HEK293 (cell line): ENCODE results near the gene DST.

ENCODE experiments used
- CTCF ChIA-PET: fragments of 350-600 bp; formaldehyde crosslinking; extraction: SDS; loops from one replicate; lab custom pipeline; 2021; ENCODE audit warnings: antibody characterized with exemption; lab: Yijun Ruan, JAX
- POLR2A ChIA-PET: fragments of 300-600 bp; formaldehyde crosslinking; extraction: SDS; loops from one replicate; lab custom pipeline; 2020; ENCODE audit warnings: antibody characterized with exemption, inconsistent platforms; lab: Yijun Ruan, JAX
- H3K27ac ChIP-seq: fragments of 200-500 bp; sonication (Bioruptor generic); 2 replicates; pipeline ENCODE4 v1.5.1; 2014; ENCODE audit warnings: low read depth, low read length, control low read depth, inconsistent platforms; ENCODE audit errors: extremely low read depth
- H3K36me3 ChIP-seq, 2 experiments: fragments of 200-500 bp in 1 of 2; sonication (Bioruptor generic) in 1 of 2; 1 replicate in 1 of 2; 2 replicates in 1 of 2; pipeline ENCODE4 v1.5.1; 2014 to 2017; ENCODE audit warnings: inconsistent platforms in 2 of 2, low read length in 2 of 2; ENCODE audit not compliant: control insufficient read depth in 2 of 2, insufficient read depth in 1 of 2
- H3K4me1 ChIP-seq: fragments of 200-500 bp; sonication (Bioruptor generic); 2 replicates; pipeline ENCODE4 v1.5.1; 2014; ENCODE audit warnings: mild to moderate bottlenecking, low read length, inconsistent platforms; ENCODE audit not compliant: control insufficient read depth, insufficient read depth
- H3K4me3 ChIP-seq: 2 replicates; pipeline ENCODE4 v1.5.1; 2011; ENCODE audit warnings: low read depth, mild to moderate bottlenecking, control low read depth, low read length, moderate library complexity
- H3K9me3 ChIP-seq: fragments of 200-500 bp; sonication (Bioruptor generic); 2 replicates; pipeline ENCODE4 v1.5.1; 2014; ENCODE audit warnings: low read depth, low read length, inconsistent platforms; ENCODE audit not compliant: control insufficient read depth, insufficient read depth
- GLI2 ChIP-seq: fragments of 450-650 bp; formaldehyde crosslinking; IDR thresholded peaks from 2 replicates; pipeline ENCODE4; 2017; ENCODE audit warnings: missing biosample characterization, missing genetic modification characterization, low read depth, borderline replicate concordance
- HOXD13 ChIP-seq: sonication (generic); formaldehyde crosslinking; IDR thresholded peaks from 2 replicates; pipeline ENCODE4 v1.8.0; 2022; ENCODE audit warnings: missing genetic modification reagents, borderline replicate concordance
- MEIS1 ChIP-seq: sonication (generic); formaldehyde crosslinking; IDR thresholded peaks from 2 replicates; pipeline ENCODE4 v1.8.1; 2022; ENCODE audit warnings: missing genetic modification reagents, mild to moderate bottlenecking, borderline replicate concordance
- PRDM4 ChIP-seq: fragments of 450-650 bp; formaldehyde crosslinking; IDR thresholded peaks from 2 replicates; pipeline ENCODE4 v1.5.1; 2017; ENCODE audit warnings: missing biosample characterization, missing genetic modification characterization
- ZNF10 ChIP-seq: fragments of 450-650 bp; formaldehyde crosslinking; IDR thresholded peaks from 2 replicates; pipeline ENCODE4 v1.5.1; 2017; ENCODE audit warnings: missing biosample characterization, missing genetic modification characterization
- ZNF146 ChIP-seq: fragments of 450-650 bp; formaldehyde crosslinking; IDR thresholded peaks from 2 replicates; pipeline ENCODE4 v1.5.1; 2016; ENCODE audit warnings: missing biosample characterization, missing genetic modification characterization
- ZNF18 ChIP-seq: fragments of 450-650 bp; formaldehyde crosslinking; IDR thresholded peaks from 2 replicates; pipeline ENCODE4 v1.5.1; 2016; ENCODE audit warnings: missing biosample characterization, missing genetic modification characterization
- ZNF24 ChIP-seq: fragments of 450-650 bp; formaldehyde crosslinking; IDR thresholded peaks from 2 replicates; pipeline ENCODE4 v1.5.1; 2016; ENCODE audit warnings: missing biosample characterization, missing genetic modification characterization
- ZNF280C ChIP-seq: fragments of 450-650 bp; formaldehyde crosslinking; IDR thresholded peaks from 2 replicates; pipeline ENCODE4 v1.5.1; 2016; ENCODE audit warnings: missing biosample characterization, missing genetic modification characterization
- ZNF311 ChIP-seq: fragments of 450-650 bp; formaldehyde crosslinking; IDR thresholded peaks from 2 replicates; pipeline ENCODE4 v1.5.1; 2017; ENCODE audit warnings: missing biosample characterization, missing genetic modification characterization, borderline replicate concordance
- ZNF404 ChIP-seq: fragments of 450-650 bp; formaldehyde crosslinking; IDR thresholded peaks from 2 replicates; pipeline ENCODE4 v1.5.1; 2017; ENCODE audit warnings: missing biosample characterization, missing genetic modification characterization
- ZNF473 ChIP-seq: fragments of 450-650 bp; formaldehyde crosslinking; IDR thresholded peaks from 2 replicates; pipeline ENCODE4 v1.5.1; 2017; ENCODE audit warnings: missing biosample characterization, missing genetic modification characterization
- ZNF560 ChIP-seq: fragments of 450-650 bp; formaldehyde crosslinking; IDR thresholded peaks from 2 replicates; pipeline ENCODE4 v1.5.1; 2017; ENCODE audit warnings: missing biosample characterization, missing genetic modification characterization, borderline replicate concordance
- ZNF571 ChIP-seq: fragments of 450-650 bp; formaldehyde crosslinking; IDR thresholded peaks from 2 replicates; pipeline ENCODE4 v1.5.0; 2017; ENCODE audit warnings: missing biosample characterization, missing genetic modification characterization
- ZNF580 ChIP-seq: fragments of 450-650 bp; formaldehyde crosslinking; IDR thresholded peaks from 2 replicates; pipeline ENCODE4 v1.5.1; 2016; ENCODE audit warnings: missing biosample characterization, missing genetic modification characterization
- ZNF600 ChIP-seq: fragments of 450-650 bp; formaldehyde crosslinking; IDR thresholded peaks from 2 replicates; pipeline ENCODE4 v1.5.1; 2016; ENCODE audit warnings: missing biosample characterization, missing genetic modification characterization
- ZNF677 ChIP-seq: fragments of 450-650 bp; IDR thresholded peaks from 2 replicates; pipeline ENCODE4 v1.5.0; 2018; ENCODE audit warnings: missing biosample characterization, mild to moderate bottlenecking, missing genetic modification characterization, moderate library complexity
- ZNF791 ChIP-seq: fragments of 450-650 bp; formaldehyde crosslinking; IDR thresholded peaks from 2 replicates; pipeline ENCODE4 v1.5.1; 2016; ENCODE audit warnings: missing biosample characterization, missing genetic modification characterization
- ZNF843 ChIP-seq: fragments of 450-650 bp; formaldehyde crosslinking; IDR thresholded peaks from 2 replicates; pipeline ENCODE4 v1.5.1; 2016; ENCODE audit warnings: missing biosample characterization, missing genetic modification characterization
- ZSCAN30 ChIP-seq: fragments of 450-650 bp; IDR thresholded peaks from 2 replicates; pipeline ENCODE4 v1.5.1; 2018; ENCODE audit warnings: missing biosample characterization, mild to moderate bottlenecking, missing genetic modification characterization, moderate library complexity
- ZSCAN5A ChIP-seq: fragments of 450-650 bp; formaldehyde crosslinking; IDR thresholded peaks from 2 replicates; pipeline ENCODE4 v1.5.1; 2016; ENCODE audit warnings: missing biosample characterization, missing genetic modification characterization

The DST gene

GRCh38 chr6:56620229-56620868 is 22.3 kb downstream of the DST start:
- CTCF ChIA-PET = interaction anchor here (0.6 to 1.8 kb wide), 3 partner anchors 18 to 105 kb away, joined by 3 to 6 read pairs (median 3); no protein-coding TSS in a partner anchor
- Histone ChIP-seq H3K4me1 (no peaks in the 10 kb centered on the region), H3K36me3 (peaks cover 27 to 30% of the 10 kb centered on the region in 2 experiments), H3K9me3 (no peaks in the 10 kb centered on the region), H3K4me3 (no peak overlapping the region), H3K27ac (no peak overlapping the region)
- no peak for TF ChIP-seq ZNF18 (tag by site-specific recombination)
- no peak for TF ChIP-seq ZNF580 (tag by site-specific recombination)
- TF ChIP-seq PRDM4 (tag by site-specific recombination) = no peak
- TF ChIP-seq ZSCAN5A (tag by site-specific recombination) = no peak
- TF ChIP-seq GLI2 (tag by site-specific recombination) = no peak
- no peak for TF ChIP-seq ZNF146 (tag by site-specific recombination)
- no peak for TF ChIP-seq ZSCAN30 (tag by site-specific recombination)
- POLR2A ChIA-PET = no interaction called here

GRCh38 chr6:56618050-56618449 is 24.6 kb downstream of the DST start:
- peaks cover 12 to 29% of the 10 kb centered on the region in 2 experiments for H3K36me3 ChIP-seq
- ChIA-PET POLR2A (no interaction called here), CTCF (interaction anchor here (0.6 to 2.0 kb wide), 6 partner anchors 10 to 197 kb away, joined by 3 to 6 read pairs (median 4); no protein-coding TSS in a partner anchor)
- H3K27ac ChIP-seq = no peak overlapping the region
- H3K4me3 ChIP-seq = no peak overlapping the region
- no peaks in the 10 kb centered on the region for H3K4me1 ChIP-seq
- no peaks in the 10 kb centered on the region for H3K9me3 ChIP-seq
- TF ChIP-seq MEIS1 (CRISPR knock-in tag) (no peak), ZNF146 (tag by site-specific recombination) (no peak)

GRCh38 chr6:56616967-56617366 is 25.7 kb downstream of the DST start:
- Histone ChIP-seq H3K4me3 (no peak overlapping the region), H3K36me3 (peaks cover 12 to 29% of the 10 kb centered on the region in 2 experiments; a peak in 2 of 3 replicates), H3K27ac (no peak overlapping the region), H3K9me3 (no peaks in the 10 kb centered on the region), H3K4me1 (no peaks in the 10 kb centered on the region)
- ChIA-PET POLR2A (no interaction called here), CTCF (interaction anchor here (0.6 to 2.0 kb wide), 10 partner anchors 9 to 700 kb away, joined by 3 to 6 read pairs (median 4); partner anchors contain the start of gene PRIM2)
- TF ChIP-seq ZNF311 = no peak
- TF ChIP-seq ZNF571 (tag by site-specific recombination) = no peak
- no peak for TF ChIP-seq ZNF473 (tag by site-specific recombination)
- TF ChIP-seq ZNF404 (tag by site-specific recombination) = no peak
- TF ChIP-seq ZNF280C = no peak
- no peak for TF ChIP-seq ZNF580 (tag by site-specific recombination)
- no peak for TF ChIP-seq ZNF677 (tag by site-specific recombination)
- no peak for TF ChIP-seq HOXD13 (CRISPR knock-in tag)
- no peak for TF ChIP-seq ZNF24 (tag by site-specific recombination)
- no peak for TF ChIP-seq ZNF600 (tag by site-specific recombination)
- no peak for TF ChIP-seq ZNF791 (tag by site-specific recombination)
- no peak for TF ChIP-seq ZNF843 (tag by site-specific recombination)
- no peak for TF ChIP-seq ZNF10 (tag by site-specific recombination)
- no peak for TF ChIP-seq ZNF560 (tag by site-specific recombination)
